ENCODE data around the gene HECTD1.
"Not testable (repeated sequence)": the region's sequence is repeated elsewhere in the genome, so short reads cannot be mapped to it uniquely, and the experiment has no call there.

Gene HECTD1

DNA sequence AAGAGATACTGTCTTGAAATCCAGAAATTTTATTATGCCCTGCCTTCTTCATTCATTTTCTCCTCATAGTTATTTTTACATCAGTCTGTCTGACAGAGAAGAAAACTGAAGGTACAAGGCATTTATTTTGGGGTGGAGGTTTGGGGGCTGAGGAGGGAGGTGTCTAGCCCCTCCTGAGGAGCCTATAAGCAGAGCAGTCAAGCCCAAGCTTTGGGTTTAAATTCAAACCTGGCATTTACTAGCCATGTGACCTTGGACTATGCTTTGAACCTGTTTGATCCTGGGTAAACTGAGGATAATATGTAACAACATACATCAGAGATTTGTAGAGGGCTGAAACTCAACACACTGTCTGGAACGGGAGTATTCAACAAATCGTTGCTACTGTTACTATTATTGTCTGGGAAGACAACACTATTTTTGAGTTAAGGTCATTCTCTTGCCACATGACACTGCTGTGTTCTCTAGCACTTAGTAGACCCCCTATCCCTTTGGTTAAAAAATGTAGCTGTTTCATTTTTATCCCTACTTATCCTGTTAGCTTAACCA is 115.4 kb downstream of the HECTD1 start:
- TF ChIP-seq TAF1 (IDR thresholded peaks at IDR 0.05; ENCODE audit: borderline replicate concordance, low read depth, low read length) (no peak), POLR2A (IDR thresholded peaks at IDR 0.05; ENCODE audit: low read depth, low read length) (no peak), POLR2AphosphoS5 (IDR thresholded peaks at IDR 0.05; ENCODE audit: low read depth, low read length) (no peak)
- DNase-seq (ENCODE audit: insufficient read length) (no peak), FAIRE-seq (no peak)

DNA sequence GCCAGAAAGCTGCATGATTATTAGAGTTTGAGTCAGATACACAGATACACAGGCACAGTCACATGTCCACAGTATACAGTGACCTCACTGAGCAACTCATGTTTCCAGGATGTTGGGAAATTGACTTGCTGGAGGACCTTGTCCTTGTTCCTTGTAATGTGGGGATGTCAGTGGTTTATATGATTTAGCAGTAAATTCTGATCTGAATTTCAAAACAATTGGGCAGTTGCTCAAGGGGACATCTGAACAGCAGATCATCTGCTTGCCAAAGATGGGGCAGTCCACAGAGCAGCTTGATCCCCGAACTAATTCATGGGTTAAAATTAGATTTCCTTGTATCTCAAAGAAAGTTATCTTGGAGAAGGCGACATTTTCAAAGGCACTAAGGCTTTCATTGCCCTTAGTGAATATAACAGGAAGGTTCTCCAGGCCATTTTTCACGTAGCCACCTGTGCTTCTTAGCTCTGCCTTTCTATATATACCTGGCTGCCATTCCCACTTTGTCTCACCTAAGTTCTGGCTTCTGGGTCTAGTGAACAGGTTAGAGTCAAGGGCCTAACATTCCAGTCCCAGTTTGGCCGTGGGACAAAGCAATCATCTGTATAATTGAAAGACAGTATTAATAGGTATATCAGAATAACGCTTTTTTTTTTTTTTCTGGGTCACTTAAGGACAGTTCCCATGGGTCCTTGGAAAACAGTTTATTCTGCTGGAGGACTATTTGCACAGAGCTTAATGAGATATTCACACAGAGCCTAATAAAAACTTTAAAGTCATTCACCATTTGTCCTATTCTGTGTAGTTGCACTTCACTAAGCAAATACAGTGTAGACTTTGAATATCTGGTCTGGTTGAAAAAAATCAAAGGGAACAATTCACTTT is 116.5 kb downstream of the HECTD1 start:
- FAIRE-seq (no peak), DNase-seq (ENCODE audit: insufficient read length) (no peak)
- TF ChIP-seq TAF1 (IDR thresholded peaks at IDR 0.05; ENCODE audit: borderline replicate concordance, low read depth, low read length) (no peak), POLR2A (IDR thresholded peaks at IDR 0.05; ENCODE audit: low read depth, low read length) (no peak), POLR2AphosphoS5 (IDR thresholded peaks at IDR 0.05; ENCODE audit: low read depth, low read length) (no peak)

DNA sequence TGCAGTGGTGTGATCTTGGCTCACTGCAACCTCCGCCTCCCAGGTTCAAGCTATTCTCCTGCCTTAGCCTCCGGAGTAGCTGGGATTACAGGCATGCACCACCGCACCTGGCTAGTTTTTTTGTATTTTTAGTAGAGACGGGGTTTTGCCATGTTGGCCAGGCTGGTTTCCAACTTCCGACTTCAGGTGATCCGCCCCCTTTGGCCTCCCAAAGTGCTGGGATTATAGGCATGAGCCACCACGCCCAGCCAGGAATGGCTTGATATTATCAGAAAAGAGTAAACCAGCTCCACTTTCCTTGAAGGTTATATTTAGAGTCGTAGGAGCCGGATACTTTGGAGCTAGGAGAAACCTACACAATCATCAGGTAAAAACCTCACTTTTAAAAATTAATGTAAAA is 121.1 kb downstream of the HECTD1 start:
- FAIRE-seq; DNase-seq (ENCODE audit: insufficient read length): not testable (repeated sequence)

DNA sequence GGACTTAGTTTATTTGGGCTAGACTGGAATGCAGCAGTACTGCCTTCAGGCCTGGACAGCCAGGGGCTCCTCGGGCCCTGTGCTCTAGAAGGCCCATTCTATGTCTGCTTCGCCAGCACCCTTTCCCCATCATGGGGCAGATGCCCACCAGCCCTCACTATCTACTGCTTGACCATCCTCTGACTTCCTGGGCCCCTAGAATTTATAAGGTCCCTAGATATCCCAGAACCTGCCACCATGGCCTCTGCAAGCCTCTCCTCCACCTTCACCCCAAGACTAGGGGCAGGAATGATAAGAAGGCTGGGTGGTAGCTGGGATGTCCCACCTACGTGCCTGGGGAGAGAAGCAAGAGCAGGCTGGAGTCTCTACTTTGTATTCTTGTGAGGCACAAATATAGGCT is 122.6 kb downstream of the HECTD1 start:
- no peak for TF ChIP-seq TAF1 (IDR thresholded peaks at IDR 0.05; ENCODE audit: borderline replicate concordance, low read depth, low read length)
- no peak for TF ChIP-seq POLR2AphosphoS5 (IDR thresholded peaks at IDR 0.05; ENCODE audit: low read depth, low read length)
- no peak for TF ChIP-seq POLR2A (IDR thresholded peaks at IDR 0.05; ENCODE audit: low read depth, low read length)
- FAIRE-seq: no peak

DNA sequence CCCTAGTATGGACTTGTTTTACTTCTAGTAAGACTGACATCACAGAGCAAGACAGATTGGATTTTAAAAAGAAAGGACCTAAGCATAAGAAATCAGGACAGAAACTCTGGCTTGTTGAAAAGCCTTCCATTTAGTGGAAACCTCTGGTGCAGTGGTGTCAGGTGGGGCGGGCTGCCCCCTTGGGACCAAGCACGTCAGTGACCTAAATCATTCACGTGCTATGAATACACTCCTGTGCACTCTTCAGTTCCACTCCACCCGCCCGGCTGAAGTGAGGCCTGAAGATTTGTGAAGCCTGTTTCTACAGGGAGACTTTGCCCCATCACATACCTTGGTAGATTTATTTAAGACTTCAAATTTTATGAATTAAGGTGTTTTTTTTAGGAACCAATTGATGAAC is 123.2 kb downstream of the HECTD1 start:
- DNase-seq (ENCODE audit: insufficient read length): no peak
- TF ChIP-seq TAF1 (IDR thresholded peaks at IDR 0.05; ENCODE audit: borderline replicate concordance, low read depth, low read length) (no peak), POLR2A (IDR thresholded peaks at IDR 0.05; ENCODE audit: low read depth, low read length) (no peak)
- no peak for FAIRE-seq

More for the DNA sequence above, 122.6 kb downstream of the HECTD1 start:
- no peak for DNase-seq (ENCODE audit: insufficient read length)

DNA sequence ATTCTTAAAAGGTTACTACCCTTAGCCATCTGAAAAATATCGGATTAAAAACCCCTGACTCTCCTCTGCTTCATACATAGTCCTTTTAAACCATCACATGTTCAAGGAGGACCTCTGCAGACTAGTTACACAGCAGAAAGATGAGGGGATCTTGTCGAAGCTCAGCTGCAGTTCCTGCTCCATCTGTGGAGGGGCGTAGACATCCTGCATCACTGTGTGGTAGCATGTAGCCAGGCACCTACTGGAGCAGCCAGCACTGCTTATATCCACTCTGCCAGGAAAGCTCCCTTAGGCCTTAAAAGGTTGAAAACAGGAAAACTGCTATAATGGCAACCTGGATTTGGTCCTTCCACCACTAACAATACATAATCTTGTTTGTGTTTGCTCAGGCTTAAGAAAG is 123.8 kb downstream of the HECTD1 start:
- DNase-seq (ENCODE audit: insufficient read length) (no peak), FAIRE-seq (no peak)
- no peak for TF ChIP-seq POLR2A (IDR thresholded peaks at IDR 0.05; ENCODE audit: low read depth, low read length)
- no peak for TF ChIP-seq TAF1 (IDR thresholded peaks at IDR 0.05; ENCODE audit: borderline replicate concordance, low read depth, low read length)
- TF ChIP-seq POLR2AphosphoS5 (IDR thresholded peaks at IDR 0.05; ENCODE audit: low read depth, low read length): no peak

DNA sequence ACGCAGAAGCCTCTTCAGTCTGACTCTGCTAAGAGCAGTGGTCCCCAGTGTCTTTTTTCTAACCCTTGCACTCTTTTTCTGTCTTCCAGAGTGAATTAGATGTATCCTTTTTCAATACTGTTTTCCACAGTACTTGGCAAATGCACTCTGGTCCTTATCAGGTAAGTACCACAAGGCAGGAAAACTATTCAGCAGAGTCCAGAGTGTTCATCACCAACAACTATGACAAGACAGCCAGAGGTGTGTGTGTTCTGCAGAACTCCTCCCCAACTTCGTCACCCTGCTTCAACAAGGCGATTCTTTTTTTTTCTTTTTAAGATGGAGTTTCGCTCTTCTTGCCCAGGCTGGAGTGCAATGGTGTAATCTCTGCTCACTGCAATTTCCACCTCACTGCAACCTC is 127.1 kb downstream of the HECTD1 start:
- TF ChIP-seq POLR2A (IDR thresholded peaks at IDR 0.05; ENCODE audit: low read depth, low read length) (no peak), TAF1 (IDR thresholded peaks at IDR 0.05; ENCODE audit: borderline replicate concordance, low read depth, low read length) (no peak), POLR2AphosphoS5 (IDR thresholded peaks at IDR 0.05; ENCODE audit: low read depth, low read length) (no peak)
- no peak for DNase-seq (ENCODE audit: insufficient read length)
- no peak for FAIRE-seq

DNA sequence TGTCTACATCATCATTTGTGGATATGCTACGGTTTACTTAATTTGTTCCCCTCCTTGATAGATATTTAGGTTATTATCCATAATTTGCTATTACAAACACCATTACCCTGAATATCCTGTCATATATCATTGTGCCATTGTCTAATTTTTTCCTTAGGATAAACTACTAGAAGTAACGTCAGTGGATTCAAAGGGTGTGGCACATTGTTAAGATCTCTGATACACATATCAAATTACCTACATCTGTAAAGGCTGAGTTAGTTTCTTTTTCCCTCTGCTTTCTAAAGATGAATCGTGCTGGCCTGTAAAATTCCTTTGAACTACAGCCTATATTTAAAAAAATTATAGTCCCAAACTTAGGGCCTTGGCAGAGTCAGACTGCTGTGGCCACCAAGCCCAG is 127.5 kb downstream of the HECTD1 start:
- TF ChIP-seq POLR2AphosphoS5 (IDR thresholded peaks at IDR 0.05; ENCODE audit: low read depth, low read length): no peak
- TF ChIP-seq TAF1 (IDR thresholded peaks at IDR 0.05; ENCODE audit: borderline replicate concordance, low read depth, low read length): no peak
- TF ChIP-seq POLR2A (IDR thresholded peaks at IDR 0.05; ENCODE audit: low read depth, low read length): no peak
- DNase-seq (ENCODE audit: insufficient read length): no peak
- FAIRE-seq: no peak

DNA sequence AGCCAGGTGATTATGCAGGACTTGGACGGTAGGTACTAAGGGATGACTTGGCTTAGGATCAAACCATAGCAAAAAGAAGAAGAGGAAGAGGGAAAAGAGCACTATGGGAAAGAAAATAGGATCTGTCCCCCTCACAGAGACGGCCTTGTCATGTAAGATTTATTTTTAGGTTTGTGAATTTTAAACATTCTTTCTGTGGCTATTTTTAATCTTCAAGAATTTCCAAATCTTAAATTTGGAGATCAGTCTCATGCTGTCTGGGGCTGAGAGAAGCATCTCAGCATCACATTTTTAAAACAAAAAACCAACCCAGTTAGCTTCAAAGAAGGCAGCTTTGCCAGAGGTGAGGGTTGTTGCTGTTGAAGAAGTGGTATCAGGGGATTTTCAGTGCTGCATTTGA is 128.8 kb downstream of the HECTD1 start:
- TF ChIP-seq POLR2A (IDR thresholded peaks at IDR 0.05; ENCODE audit: low read depth, low read length) (no peak), POLR2AphosphoS5 (IDR thresholded peaks at IDR 0.05; ENCODE audit: low read depth, low read length) (no peak), TAF1 (IDR thresholded peaks at IDR 0.05; ENCODE audit: borderline replicate concordance, low read depth, low read length) (no peak)
- DNase-seq (ENCODE audit: insufficient read length): no peak
- FAIRE-seq: no peak

DNA sequence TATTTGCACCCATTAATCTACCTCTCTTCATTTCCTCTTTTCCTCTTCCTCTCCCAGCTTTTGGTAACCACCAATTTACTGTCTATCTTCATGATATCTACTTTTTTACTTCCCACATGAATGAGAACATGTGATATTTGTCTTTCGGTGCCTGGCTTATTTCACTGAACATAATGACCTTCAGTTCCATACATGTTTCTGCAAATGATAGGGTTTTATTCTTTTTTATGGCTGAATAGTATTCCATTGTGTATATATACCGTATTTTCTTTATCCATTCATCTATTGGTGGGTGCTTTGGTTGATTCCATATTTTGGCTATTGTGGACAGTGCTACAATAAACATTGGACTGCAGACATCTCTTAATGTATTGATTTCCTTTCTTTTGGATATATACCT is 132.4 kb downstream of the HECTD1 start:
- no peak for DNase-seq (ENCODE audit: insufficient read length)
- no peak for FAIRE-seq
- TF ChIP-seq POLR2AphosphoS5 (IDR thresholded peaks at IDR 0.05; ENCODE audit: low read depth, low read length) (no peak), TAF1 (IDR thresholded peaks at IDR 0.05; ENCODE audit: borderline replicate concordance, low read depth, low read length) (no peak), POLR2A (IDR thresholded peaks at IDR 0.05; ENCODE audit: low read depth, low read length) (no peak)

DNA sequence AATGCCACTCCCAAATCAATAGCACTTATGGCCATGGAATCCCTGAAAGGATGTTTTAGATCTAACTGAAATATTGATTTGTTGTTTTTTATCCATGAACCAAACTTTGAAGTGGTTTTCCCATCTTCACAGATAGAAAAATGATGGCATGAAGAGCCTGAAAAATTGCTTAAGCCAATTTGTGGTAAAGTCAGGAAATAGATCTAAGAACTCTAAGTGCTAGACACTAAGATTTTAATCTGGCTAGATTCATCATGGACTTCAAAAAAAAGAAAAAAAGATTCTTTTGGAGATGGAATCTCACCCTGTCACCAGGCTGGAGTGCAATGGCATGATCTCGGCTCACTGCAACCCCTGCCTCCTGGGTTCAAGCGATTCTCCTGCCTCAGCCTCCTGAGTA is 136.4 kb downstream of the HECTD1 start:
- DNase-seq (ENCODE audit: insufficient read length): no peak
- no peak for TF ChIP-seq POLR2AphosphoS5 (IDR thresholded peaks at IDR 0.05; ENCODE audit: low read depth, low read length)
- TF ChIP-seq TAF1 (IDR thresholded peaks at IDR 0.05; ENCODE audit: borderline replicate concordance, low read depth, low read length): no peak
- no peak for FAIRE-seq

DNA sequence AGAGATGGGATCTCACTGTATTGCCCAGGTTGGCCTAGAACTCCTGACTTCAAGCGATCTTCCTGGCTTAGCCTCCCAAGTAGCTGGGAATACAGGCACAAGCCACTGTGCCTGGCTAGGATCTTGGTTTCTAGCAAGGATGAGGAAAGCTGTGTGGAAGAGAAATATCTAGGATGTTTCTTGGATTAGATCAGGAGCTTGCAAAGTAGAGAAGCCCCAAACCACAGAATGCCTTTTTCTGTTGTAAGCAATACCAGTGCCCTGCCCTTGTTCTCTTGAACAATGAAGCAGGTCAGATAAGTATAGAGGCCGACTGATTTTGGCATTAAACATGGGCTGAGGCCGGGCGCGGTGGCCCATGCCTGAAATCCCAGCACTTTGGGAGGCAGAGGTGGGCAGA is 137.2 kb downstream of the HECTD1 start:
- FAIRE-seq (no peak), DNase-seq (ENCODE audit: insufficient read length) (no peak)
- no peak for TF ChIP-seq POLR2A (IDR thresholded peaks at IDR 0.05; ENCODE audit: low read depth, low read length)
- no peak for TF ChIP-seq POLR2AphosphoS5 (IDR thresholded peaks at IDR 0.05; ENCODE audit: low read depth, low read length)
